Effector CD8-positive, alpha-beta T cell (primary cell): Measurements from ENCODE around the gene FAM131B.
"Not testable (repeated sequence)": the region's sequence is repeated elsewhere in the genome, so short reads cannot be mapped to it uniquely, and the experiment has no call there.

ENCODE experiments used
- DNase-seq: peaks from one replicate; lab custom pipeline; 2025; lab: John Stamatoyannopoulos, UW
- total RNA-seq, 4 experiments: gene quantifications; one replicate each; lab custom pipeline; 2026; lab: John Stamatoyannopoulos, UW

The FAM131B gene
- 4.9 to 40.5 (median 26.3) reads per million in 4 experiments for total RNA-seq

DNA sequence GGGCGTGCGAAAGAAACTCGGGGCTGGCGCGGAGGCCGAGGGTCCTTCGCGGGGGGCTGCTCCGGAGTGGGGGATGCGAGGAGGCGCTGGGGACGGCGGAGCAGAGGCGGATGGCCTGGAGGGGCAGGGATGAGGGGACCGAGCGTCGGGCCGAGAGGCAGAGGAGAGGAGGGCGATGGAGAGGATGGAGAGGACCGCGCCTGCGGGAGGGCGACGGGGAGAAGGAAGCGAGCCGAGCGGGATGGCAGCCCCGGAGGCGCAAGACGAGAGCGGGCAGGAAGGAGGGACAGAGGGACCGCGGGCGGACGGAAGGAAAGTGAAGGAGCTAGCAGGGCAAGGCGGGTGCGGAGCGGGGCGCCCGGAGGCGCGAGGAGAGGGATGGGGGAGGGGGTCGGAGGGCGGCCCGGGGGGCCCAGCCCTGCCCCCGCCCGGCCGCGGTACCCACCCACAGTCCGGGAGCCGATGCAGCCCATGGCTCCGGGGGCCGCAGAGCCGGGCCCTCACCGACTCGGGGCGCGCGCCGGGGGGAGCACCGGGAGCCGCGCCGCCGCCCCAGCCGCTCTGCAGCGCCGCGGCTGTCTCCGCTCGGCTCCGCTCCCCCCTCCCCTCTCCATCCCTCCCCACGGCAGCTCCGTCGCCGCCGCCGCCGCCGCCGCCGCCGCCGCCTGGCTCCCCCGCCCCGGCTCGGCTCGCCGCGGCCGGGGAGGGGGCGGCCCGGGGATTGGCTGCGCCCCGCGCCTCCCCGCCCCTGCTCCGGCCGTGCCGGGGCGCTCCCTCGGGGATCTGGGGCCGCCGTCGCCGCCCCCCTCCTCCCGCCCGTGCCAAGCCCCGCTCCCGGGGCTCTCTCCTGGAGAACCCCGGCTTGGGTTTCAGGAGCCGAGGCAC is at the start of gene FAM131B:
FAM131B (minus strand) TSS at position 583 of the 885 bp plus-strand sequence; CDS start at position 473, 110 bp downstream.
- DNase-seq = no peak

DNA sequence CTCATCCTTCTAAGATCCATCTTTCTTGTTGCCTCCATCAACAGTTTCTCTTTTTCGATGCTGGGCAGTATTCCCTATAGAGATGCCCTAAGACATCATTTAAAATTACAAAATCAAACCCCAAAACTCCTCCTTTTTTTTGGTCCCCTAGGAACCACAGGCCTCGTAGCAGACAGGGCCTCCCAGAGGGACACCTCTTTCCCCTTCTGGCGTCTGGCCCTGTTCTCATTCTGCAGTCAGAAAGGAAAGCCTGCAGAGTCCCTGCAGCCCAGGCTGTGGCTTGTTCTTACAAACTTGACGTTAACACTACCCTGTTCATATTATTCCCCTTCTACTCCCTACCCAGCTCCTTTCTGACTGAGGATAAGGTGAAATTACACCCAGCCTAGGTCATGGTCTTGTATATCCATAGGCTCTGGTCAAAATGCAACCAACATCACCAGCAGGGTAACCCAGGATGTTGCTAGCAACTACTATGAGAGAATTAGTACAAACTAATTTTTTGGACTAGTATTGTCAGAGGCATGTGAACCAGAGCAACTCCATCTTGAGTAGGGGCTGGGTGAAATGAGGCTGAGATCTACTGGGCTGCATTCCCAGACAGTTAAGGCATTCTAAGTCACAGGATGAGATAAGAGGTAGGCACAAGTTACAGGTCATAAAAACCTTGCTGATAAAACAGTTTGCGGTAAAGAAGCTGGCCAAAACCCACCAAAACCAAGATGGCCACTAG is 49.6 kb upstream of the FAM131B start:
- DNase-seq = no peak

DNA sequence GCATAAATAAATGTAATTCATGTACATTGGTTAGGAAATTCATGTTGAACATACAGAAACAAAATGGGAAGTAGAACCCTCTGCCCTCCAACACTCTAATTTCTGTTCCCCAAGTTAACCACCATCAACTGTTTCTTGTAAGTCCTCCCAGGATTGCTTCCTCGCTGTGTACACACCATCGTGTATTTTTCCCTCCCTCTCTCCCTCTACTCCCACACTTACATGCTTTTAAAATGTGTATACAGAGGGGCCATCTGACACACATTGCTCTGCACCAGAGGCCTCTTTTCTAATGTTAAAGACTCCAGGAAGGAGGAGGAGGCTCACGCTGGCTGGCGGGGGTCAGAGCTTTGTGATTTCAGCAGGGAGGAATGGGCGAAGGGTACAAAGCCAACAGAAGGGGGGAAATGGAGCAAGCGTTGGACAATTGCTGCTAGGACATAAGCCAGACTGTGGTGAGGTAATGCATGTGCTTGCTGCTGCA is 48.0 kb upstream of the FAM131B start:
- DNase-seq = no peak

DNA sequence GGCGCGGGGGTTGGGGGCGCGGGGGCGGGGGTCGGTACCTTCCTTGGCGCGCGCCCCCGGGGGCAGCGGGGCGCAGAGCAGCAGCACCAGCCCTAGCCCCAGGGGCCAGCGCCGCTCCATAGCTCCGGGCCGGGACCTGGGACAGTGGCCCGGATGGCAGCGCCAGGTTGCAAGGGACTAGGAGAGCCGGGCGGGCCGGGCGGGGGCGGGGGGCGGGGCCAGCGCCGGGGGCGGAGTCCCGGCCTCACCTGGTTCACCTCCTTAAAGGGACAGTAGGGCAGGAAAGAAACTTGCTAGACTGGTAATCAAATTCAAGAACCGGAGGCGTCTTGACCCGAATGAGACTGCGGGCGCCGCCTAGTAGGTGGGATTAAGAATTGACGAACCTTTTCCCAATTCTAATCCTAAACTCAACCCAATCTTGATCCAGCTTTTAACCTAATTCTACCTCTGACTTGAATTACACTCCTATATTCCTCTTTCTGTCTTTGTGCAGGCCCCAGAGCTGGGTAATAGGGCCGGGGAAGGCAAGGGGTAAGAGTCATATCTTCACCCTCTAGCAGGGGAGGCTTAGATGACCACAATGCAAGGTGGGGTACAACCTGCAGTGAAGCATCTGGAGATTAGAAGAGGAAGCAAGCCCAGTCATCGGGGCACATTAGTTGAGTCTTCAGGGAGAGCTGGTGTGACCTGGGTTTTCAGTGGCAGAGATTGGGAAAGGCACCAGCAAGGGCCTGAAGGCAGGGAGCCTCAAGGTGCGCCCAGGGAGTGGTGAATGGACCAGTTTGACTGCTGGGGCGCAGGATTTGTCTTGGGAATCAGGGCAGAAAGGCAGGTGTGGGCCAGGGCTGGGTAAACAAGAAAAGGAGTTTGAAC is 46.4 kb upstream of the FAM131B start, which contains the start of gene EPHA1:
EPHA1 (minus strand) TSS at position 171 of the 876 bp plus-strand sequence; CDS start at position 120, 51 bp downstream.
- peak; percentile 58 for DNase-seq

DNA sequence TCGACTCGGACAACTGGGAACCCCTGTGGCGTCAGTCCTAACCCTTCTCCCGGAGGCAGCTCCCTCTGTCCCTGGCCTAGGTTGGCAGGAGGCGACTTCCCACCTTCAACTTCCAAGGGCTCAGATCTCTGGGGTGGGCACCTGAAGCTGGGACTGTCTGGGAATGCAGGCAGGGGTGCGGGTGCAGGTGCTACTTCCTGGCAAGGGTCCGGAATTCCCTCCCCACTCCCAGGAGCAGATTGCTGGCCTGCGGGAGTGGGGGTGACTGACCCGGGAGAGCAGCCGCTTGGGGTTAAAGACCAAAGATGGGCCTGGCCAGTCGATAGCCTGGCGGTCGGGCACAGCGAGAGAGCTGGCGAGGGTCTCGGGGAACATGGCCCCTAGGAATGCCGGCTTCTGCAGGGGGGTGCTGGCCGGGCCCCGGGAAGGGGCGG is 45.8 kb upstream of the FAM131B start:
- DNase-seq = no peak

DNA sequence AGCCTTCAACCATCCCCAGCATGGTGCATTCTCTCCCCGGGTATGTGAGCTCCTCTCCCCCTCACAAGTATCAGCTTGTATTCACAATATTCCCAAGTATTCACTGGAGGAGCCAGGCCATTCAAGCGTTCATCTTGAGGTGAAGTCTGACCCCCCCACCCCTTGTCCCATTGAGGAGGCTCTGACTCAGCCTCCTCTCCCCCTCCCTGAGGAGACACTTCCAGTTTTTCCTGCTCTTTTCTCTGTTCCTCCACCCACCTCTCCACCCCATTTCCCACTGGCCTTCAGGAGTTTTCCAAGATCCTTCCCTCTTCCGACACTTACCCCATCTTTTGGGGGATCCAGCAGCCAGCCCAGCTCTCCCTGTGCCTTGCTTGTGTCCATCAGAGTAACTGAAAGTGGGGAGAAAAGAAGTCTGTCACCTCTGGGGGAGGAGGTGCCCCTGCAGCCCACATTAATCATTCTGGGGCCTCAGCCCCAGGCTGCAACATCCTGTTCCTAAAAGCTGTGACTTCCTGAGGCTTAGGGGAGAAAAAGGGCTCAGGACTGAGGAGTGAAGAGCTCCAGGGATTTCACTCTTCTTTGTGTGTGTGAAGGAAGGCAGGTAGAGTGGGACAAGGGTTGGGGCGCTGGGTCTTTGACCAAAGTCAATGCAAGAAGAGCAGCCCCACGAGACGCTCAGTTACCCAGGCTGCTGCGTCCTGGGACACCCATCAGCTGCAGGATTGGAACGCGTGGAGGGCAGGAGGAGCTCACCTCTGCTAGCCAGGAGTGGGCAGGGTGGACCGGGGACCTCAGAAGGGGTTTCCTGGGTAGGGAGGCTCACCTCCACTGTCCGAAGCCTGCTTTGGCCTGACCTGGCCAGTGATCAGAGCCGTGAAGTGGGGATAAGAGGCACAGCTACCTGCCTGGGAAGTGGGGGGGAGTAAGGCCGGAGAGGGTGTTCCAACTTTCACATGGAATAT is 45.1 kb upstream of the FAM131B start:
- peak; percentile 33 for DNase-seq

DNA sequence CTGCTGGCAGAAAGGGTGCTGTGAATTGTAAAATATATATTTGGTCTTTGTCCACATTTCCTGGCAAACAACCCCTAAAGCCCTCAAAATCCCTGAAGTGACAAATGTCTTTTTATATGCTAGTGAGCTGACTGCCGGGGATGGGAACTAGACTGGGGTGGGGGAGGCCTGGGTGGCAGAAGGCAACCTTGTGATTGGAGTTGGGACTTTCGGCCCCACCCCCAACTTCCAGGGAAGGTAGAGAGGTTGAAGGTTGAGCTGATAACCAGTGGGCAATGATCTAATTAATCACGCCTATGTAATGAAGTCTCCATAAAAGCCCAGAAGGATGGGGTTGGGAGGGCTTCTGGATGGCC is 43.5 kb upstream of the FAM131B start:
- DNase-seq = no peak

DNA sequence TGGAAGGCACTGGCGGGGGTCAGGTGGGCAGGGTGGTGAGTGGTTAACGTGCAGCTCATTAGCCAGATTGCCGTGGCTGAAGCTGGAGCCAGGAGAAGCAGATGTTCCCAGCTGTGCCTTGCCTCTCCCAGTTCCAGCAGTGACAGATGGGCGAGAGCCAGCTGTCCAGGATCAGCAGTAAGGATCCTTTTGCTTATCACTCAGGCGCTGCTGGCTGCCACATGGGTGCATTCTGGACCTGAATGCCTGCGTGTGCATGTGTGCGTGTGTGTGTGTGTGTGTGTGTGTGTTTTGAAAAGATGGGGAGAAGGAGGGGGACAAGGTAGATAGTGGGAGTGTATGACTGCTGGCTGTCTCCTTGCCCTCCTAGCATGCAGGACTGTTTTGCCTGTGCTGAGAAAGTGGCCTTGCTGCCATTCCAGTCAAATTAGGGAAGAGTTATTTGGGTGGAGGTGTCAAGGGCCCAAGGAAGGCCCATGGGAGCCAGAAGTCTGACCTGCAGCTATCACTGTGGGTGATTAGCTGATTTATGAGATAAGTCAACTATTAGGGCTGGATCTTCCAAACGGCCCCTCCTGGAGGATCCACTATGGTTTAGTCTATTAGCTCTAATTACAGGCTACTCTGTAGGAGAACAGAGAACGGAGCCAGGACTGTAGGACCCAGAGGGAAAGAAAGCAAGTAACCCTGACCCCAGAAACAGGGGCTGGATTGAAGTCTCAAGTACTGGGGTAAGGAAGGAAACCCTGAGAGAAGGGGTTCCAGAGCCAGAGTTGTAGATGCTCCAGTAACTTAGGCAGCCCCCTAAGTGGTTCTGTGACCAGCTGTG is 42.9 kb upstream of the FAM131B start:
- no peak for DNase-seq

DNA sequence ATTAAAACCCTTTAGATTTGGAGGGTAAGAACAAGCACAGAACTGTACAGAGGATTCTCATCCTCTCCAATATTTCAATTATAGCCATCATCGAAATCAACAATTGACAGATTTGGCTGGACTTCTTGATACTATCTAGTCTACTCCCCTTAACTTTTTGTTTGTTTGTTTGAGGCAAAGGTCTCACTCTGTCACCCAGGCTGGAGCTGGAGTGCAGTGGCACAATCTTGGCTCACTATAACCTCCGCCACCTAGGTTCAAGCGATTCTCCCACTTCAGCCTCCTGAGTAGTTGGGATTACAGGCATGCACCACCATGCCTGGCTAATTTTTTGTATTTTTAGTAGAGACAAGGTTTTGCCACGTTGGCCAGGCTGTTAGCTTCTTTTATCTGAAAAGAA is 39.7 kb upstream of the FAM131B start:
- DNase-seq = not testable (repeated sequence)

DNA sequence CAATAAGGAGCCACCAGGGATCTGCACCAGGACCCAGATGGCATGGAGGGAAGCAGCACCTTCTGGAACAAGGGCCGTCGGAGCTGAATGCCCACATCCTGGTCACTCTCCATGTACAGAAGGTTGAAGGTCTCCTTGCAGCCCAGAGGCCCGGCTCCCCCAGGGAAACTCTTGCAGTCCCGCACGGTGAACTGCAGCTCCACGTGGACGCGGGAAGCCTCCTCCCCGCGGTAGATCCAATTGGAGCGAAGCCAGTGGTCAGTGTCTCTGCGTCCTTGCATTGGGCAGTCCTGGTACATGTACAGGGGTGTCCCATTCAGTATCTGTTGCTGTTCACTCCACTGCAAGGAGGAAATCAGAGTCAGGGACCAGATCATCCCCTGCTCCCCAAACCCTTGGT is 38.8 kb upstream of the FAM131B start:
- DNase-seq = no peak

DNA sequence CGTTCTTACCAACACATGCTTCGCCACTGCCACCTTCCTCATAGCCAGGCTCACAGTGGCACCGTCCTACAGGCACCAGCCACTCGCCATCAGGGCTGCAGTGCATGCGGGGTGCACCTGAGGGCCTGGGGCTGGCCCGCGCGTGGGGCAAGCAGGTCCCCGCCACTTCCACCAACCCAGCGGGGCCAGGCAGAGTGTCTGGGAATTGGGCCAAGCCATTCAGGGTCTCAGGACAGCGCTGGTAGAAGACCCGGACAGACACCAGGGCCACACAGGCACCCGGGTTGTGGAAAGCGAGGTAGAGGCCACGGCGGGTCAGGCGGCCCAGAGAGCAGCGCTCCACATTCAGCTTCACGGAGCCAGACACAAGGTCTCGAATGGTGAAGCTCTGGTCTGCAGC is 37.1 kb upstream of the FAM131B start:
- DNase-seq = no peak

DNA sequence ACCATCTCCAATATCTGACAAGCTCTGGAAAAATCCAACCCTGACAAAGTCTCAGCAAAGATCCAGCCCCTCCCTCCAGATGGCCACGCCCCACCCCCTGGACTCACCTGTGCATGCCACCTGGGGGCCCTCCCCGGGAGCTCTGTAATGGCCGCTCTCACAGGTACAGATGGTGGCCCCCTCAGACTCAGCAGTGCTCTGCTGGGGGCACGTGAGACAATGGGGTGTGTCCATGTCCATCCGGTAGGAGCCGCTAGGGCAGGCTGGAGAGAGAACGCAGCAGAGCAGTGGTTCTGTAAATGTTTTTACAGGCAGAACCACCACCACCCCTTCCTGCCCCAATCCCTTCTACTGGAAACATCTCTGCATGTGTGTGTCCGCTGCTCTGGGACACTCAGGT is 36.6 kb upstream of the FAM131B start:
- no peak for DNase-seq

DNA sequence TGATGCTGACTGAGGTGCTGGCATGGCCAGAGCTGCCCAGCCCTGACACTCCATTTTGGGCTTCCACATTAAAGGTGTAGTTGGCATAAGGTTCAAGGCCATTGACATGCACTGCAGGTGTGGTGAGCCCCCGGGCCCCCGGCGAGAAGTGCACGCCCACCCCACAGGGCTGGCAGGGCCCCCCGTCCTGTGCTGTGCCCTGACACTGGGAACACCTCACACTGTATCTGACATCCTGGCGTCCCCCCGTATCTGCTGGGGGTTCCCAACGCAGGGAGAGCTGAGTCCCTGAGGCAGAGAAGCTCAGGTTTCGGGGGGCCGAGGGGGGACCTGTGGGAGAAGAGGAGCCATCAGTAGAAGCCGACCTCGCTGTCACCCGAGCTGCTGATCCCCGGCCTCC is 36.1 kb upstream of the FAM131B start:
- no peak for DNase-seq

DNA sequence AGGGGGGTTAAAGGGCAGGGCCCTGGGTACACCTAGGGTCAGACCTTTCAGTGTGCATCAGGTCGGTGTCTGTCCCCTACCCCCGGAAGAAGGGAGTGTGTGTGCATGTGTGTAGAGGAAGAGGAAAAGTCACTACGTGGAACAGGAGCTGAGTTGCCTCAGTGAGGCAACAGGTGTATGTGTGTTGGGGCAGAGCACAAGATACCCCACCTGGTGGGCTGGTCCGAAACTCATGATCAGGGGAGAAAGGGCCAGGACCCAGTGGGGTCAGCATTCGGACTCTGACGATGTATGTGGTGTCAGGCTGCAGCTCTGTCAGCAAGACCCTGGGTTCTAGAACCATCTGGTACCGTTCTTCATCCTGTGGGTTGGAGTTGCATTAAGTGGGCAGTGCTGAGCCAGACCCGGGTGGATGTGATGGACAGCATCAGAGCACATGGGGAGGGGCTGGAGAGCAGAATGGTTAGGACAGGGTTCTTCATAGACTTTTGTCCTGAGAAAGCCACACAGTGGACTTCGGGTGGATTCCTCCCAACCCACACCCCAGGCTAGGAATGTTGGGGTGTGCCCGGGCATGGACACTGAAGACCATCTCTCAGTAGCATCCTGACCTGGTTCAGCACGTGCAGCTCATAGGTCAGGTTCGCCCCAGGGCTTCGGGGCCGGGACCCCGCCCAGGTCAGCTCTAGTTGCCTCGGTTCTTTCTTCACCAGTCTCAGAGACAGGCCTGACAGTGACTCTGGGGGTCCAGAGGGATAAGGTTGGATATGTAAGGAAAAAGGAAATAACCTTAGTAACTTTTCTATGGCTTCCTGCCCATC is 35.4 kb upstream of the FAM131B start:
- no peak for DNase-seq

DNA sequence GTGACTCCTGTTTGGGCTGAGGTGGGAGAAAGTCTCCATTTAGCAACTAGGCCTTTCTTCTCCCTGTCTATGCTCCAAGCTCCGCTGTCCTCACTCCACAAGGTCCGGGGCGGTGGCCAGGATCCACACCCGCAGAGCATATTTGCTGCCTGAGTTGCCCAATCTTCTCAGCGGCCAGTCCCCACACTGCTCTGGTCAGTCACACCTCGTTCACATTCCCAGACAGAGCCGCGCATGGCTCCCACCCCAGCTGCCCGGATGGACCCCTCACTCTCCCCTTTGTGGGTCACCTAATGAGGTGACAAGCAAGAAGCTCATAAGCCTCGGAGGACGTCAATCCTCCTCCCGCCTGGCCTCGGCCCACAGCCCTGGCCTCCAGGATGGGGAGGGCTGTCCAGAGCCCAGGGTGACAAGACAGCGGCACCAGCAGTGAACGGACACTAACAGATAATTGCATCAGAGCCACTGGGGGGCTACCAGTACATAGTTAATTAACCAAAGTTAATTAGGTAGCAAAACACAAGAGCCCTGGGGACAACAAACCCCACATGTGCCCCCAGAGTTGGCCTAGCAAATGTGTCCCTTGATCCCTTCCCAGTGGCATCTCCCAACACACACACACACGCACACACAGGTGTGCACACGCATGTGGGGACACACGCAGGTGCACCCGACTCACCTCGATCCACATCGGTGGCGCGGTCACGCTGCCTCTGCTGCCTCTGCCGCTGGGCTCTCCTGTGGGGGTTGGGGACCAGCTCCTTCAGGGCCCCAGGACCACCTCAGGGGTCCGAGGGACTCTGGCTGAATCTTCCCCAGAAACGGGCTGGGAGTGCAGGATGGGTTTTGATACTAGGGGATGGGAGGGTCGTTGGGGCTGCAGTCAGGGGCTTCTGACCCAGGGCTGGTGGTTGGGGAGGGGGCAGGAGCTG is 34.4 kb upstream of the FAM131B start:
- no peak for DNase-seq

DNA sequence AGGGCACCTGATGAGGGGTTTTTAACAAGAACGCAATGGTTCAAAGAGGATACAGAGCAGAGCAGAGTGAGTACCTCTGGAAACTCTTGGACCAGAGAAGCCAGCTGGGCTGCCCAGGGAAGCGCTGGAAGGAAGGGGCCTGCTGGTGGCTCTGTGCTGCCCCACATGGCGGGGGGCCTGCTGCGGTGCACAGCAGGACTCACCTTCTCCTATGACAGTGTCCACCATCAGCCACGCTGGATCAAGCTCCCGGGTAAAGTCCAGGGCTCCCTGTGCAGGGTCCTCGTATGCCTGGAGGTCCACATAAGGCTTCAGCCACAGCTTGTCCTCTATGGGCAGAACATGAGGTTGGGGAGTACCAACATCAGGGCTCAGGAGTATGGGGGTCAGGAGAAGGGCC is 33.7 kb upstream of the FAM131B start:
- no peak for DNase-seq
